K562 (cell line): ENCODE results near the gene TTC6. TPM values are rescaled to one million over a fixed set of nuclear protein-coding genes. Genes with fewer than 3 reads are reported as not detected.
A peak's percentile ranks its signal among the peaks of the same experiment; 100 is the strongest.

Experiments used
- ATAC-seq: fragments of 200-7000 bp; cut with Tn5 transposase; 3 replicates; pipeline ENCODE4 v1.9.1; 2020; ENCODE audit warnings: moderate library complexity
- BruUV-seq: library from RNA; stranded (reverse); fragments of 400-500 nt; replicated peaks from 2 replicates; lab custom pipeline; 2021; lab: Mats Ljungman, UMichigan
- CTCF ChIA-PET: fragments of 300-600 bp; formaldehyde crosslinking; extraction: SDS; loops from one replicate; lab custom pipeline; 2021; ENCODE audit warnings: low intra/inter-chr PET ratio; lab: Yijun Ruan, JAX
- POLR2A ChIA-PET: fragments of 300-600, 350-650 bp; sonication (Branson Sonifier 250); formaldehyde crosslinking; extraction: SDS; loops from one replicate; lab custom pipeline; 2021; ENCODE audit warnings: antibody characterized with exemption, inconsistent platforms; lab: Yijun Ruan, JAX
- DNase-seq, 4 experiments: peaks; one replicate each; pipeline versions ENCODE4 v3.0.0 to v3.0.0-alpha.2; 2011 to 2018; ENCODE audit warnings: low spot score in 3 of 4, mixed read lengths in 3 of 4; ENCODE audit errors: extremely low read depth in 1 of 4
- FAIRE-seq: peaks from 2 replicates; lab custom pipeline; 2011; peaks lifted over from hg19 to GRCh38; lab: Jason Lieb, UNC
- H2AFZ ChIP-seq: 2 replicates; pipeline ENCODE4 v1.6.0; 2011; ENCODE audit warnings: low read depth, low read length, control low read depth, inconsistent platforms
- H3K27ac ChIP-seq: fragments of 200-600 bp; 3 replicates; pipeline ENCODE4 v1.8.0; 2011; ENCODE audit warnings: low read depth, mild to moderate bottlenecking, control low read depth, inconsistent platforms, low read length, moderate library complexity, mixed read lengths; ENCODE audit errors: extremely low read depth
- H3K27me3 ChIP-seq, 2 experiments: fragments of 300-600 bp in 1 of 2; 2 replicates in 1 of 2; 3 replicates in 1 of 2; pipeline versions ENCODE4 v1.6.0 to v1.8.0; 2011; ENCODE audit warnings: inconsistent platforms in 2 of 2, low read length in 2 of 2, mild to moderate bottlenecking in 1 of 2, mixed read lengths in 1 of 2, moderate library complexity in 1 of 2; ENCODE audit not compliant: control insufficient read depth in 2 of 2, insufficient read depth in 2 of 2
- H3K36me3 ChIP-seq: fragments of 300-600 bp; 3 replicates; pipeline ENCODE4 v1.8.0; 2011; ENCODE audit warnings: mild to moderate bottlenecking, low read length, inconsistent platforms; ENCODE audit not compliant: control insufficient read depth, insufficient read depth
- H3K4me1 ChIP-seq, 2 experiments: fragments of 200-600 bp in 1 of 2; replicated peaks in 1 of 2; 2 replicates in 1 of 2; 3 replicates in 1 of 2; pipeline versions ENCODE4 v1.5.1 to v1.8.0; 2011; ENCODE audit warnings: inconsistent platforms in 2 of 2, low read length in 2 of 2, mild to moderate bottlenecking in 1 of 2, mixed read lengths in 1 of 2, moderate library complexity in 1 of 2; ENCODE audit not compliant: control insufficient read depth in 2 of 2, insufficient read depth in 2 of 2
- H3K4me2 ChIP-seq: 2 replicates; pipeline ENCODE4 v1.6.1; 2011; ENCODE audit warnings: low read length, control low read depth, inconsistent platforms, mixed read lengths; ENCODE audit not compliant: insufficient read depth
- H3K4me3 ChIP-seq: fragments of 200-600 bp; sonication (generic), shearing (Covaris generic); 2 replicates; pipeline ENCODE4 v1.5.1; 2016; ENCODE audit warnings: control low read depth, inconsistent platforms
- H3K79me2 ChIP-seq: fragments of 200-600 bp; 3 replicates; pipeline ENCODE4 v1.8.0; 2011; ENCODE audit warnings: low read length, inconsistent platforms; ENCODE audit not compliant: control insufficient read depth, insufficient read depth
- H3K9ac ChIP-seq, 2 experiments: 2 replicates each; pipeline versions ENCODE4 v1.6.0 to v1.6.1; 2011; ENCODE audit warnings: low read depth in 2 of 2, low read length in 2 of 2, control low read depth in 1 of 2, inconsistent platforms in 1 of 2, mild to moderate bottlenecking in 1 of 2, mixed read lengths in 1 of 2; ENCODE audit not compliant: insufficient read depth in 1 of 2
- H3K9me1 ChIP-seq: one replicate; pipeline ENCODE4 v1.6.0; 2011; ENCODE audit warnings: inconsistent platforms, mild to moderate bottlenecking, low read length, moderate library complexity; ENCODE audit not compliant: control insufficient read depth, insufficient read depth
- H3K9me3 ChIP-seq: replicated peaks from 2 replicates; pipeline ENCODE4 v1.5.1; 2011; ENCODE audit warnings: low read depth, low read length, inconsistent platforms; ENCODE audit not compliant: control insufficient read depth, insufficient read depth
- H4K20me1 ChIP-seq: replicated peaks from 2 replicates; pipeline ENCODE4 v1.6.1; 2011; ENCODE audit warnings: low read length, inconsistent platforms, mixed read lengths; ENCODE audit not compliant: control insufficient read depth, insufficient read depth
- SRSF3 ChIP-seq: fragments of 200-400 bp; formaldehyde crosslinking; IDR thresholded peaks from 2 replicates; pipeline ENCODE4 v1.6.1; 2016; ENCODE audit warnings: mild to moderate bottlenecking, low read length, moderate library complexity; ENCODE audit not compliant: insufficient read depth
- ZNF717 ChIP-seq: fragments of 250-450 bp; sonication (Bioruptor Pico); IDR thresholded peaks from 2 replicates; pipeline ENCODE4 v1.5.0; 2021
- ZSCAN32 ChIP-seq: fragments of 450-650 bp; formaldehyde crosslinking; IDR thresholded peaks from 2 replicates; pipeline ENCODE4 v1.4.0; 2020; ENCODE audit warnings: mild to moderate bottlenecking, moderate library complexity
- WGBS: fragments of 100-300 bp; shearing (Covaris generic); methylation state at CpG from one replicate; pipeline ENCODE4 v1.1.6; 2016; ENCODE audit warnings: low coverage, mixed read lengths; ENCODE audit not compliant: insufficient coverage; ENCODE audit errors: missing lambda C conversion rate; 5-methylcytosine and 5-hydroxymethylcytosine counted together
- in situ Hi-C: fragments of 300-500 bp; cut with MboI; formaldehyde crosslinking; loops from 4 replicates; pipeline ENCODE4 v1.15.0; 2018; ENCODE audit warnings: inconsistent platforms, mixed read lengths
- intact Hi-C: fragments of 100-400 bp; cut with micrococcal nuclease; formaldehyde crosslinking; loops from 2 replicates; pipeline ENCODE4 v1.14.2; 2022
- polyA plus RNA-seq, 8 experiments: library from polyadenylated mRNA; depleted of rRNA in 4 of 8; stranded (reverse) in 5 of 8; unstranded in 3 of 8; fragments of >200 nt; fragmentation: Nextera tagmentation in 2 of 8; fragmentation: Illumina TruSeq in 1 of 8; extraction: Ambion mirVana in 2 of 8; extraction: Trizol in 1 of 8; gene quantifications; 2 replicates each; pipeline versions ENCODE4 v1.2.1 to v1.2.3, GENCODE V29; 2011 to 2014; ENCODE audit warnings: inconsistent platforms in 1 of 8, missing spikeins in 1 of 8
- total RNA-seq, 7 experiments: library from RNA; depleted of rRNA in 6 of 7; stranded (reverse); fragments of >200 nt in 6 of 7; fragmentation: Illumina TruSeq in 2 of 7; extraction: Trizol in 2 of 7; gene quantifications; 2 replicates each; pipeline versions ENCODE4 v1.2.1 to v1.2.3, GENCODE V29; 2011 to 2021; ENCODE audit warnings: low replicate concordance in 1 of 7
- TF ChIP-seq, protein P1 (sequence below): fragments of 450-650 bp; IDR thresholded peaks from 2 replicates; pipeline ENCODE4 v1.6.1; 2017; ENCODE audit warnings: antibody characterized with exemption, mild to moderate bottlenecking

TTC6 gene
- total and polyA plus RNA-seq, 9 of the 15 experiments (the other 6 are each of a cell fraction or from before 2014, with no cell fraction given), result 0.04 to 0.23 (median 0.08) TPM; not detected in 5

DNA sequence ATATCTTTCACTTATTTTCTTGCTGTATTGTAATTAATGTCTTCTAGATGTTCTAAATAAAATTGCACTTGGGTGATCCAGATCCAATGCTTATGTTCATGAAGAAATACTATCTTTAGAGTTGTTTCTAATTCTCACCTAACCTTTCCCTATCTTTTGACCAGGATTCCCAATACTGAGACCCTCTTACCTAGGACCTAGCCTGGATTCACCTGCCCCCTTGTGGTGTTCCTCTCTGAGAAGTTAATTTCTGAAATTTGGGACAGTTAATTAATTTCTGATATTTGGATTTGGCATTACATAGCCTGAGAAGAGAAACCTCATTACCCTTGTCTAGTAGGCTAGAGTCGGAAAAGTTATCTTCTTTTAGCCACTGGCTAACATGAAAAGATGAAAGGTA lies 29.9 kb upstream of the TTC6 start:
- Histone ChIP-seq H4K20me1 (no peaks in the 10 kb centered on the region), H3K9me1 (no peaks in the 10 kb centered on the region), H3K4me3 (no peak overlapping the region), H3K27me3 (no peaks in the 10 kb centered on the region), H3K36me3 (no peaks in the 10 kb centered on the region), H3K79me2 (no peaks in the 10 kb centered on the region), H3K9ac (no peak overlapping the region), H2AFZ (no peak overlapping the region), H3K9me3 (no peaks in the 10 kb centered on the region), H3K4me1 (no peaks in the 10 kb centered on the region), H3K27ac (no peak overlapping the region), H3K4me2 (no peak overlapping the region)
- ChIA-PET CTCF (no interaction called here), POLR2A (no interaction called here)
- TF ChIP-seq ZNF717 (CRISPR knock-in tag), result no peak
- TF ChIP-seq, protein P1, sequence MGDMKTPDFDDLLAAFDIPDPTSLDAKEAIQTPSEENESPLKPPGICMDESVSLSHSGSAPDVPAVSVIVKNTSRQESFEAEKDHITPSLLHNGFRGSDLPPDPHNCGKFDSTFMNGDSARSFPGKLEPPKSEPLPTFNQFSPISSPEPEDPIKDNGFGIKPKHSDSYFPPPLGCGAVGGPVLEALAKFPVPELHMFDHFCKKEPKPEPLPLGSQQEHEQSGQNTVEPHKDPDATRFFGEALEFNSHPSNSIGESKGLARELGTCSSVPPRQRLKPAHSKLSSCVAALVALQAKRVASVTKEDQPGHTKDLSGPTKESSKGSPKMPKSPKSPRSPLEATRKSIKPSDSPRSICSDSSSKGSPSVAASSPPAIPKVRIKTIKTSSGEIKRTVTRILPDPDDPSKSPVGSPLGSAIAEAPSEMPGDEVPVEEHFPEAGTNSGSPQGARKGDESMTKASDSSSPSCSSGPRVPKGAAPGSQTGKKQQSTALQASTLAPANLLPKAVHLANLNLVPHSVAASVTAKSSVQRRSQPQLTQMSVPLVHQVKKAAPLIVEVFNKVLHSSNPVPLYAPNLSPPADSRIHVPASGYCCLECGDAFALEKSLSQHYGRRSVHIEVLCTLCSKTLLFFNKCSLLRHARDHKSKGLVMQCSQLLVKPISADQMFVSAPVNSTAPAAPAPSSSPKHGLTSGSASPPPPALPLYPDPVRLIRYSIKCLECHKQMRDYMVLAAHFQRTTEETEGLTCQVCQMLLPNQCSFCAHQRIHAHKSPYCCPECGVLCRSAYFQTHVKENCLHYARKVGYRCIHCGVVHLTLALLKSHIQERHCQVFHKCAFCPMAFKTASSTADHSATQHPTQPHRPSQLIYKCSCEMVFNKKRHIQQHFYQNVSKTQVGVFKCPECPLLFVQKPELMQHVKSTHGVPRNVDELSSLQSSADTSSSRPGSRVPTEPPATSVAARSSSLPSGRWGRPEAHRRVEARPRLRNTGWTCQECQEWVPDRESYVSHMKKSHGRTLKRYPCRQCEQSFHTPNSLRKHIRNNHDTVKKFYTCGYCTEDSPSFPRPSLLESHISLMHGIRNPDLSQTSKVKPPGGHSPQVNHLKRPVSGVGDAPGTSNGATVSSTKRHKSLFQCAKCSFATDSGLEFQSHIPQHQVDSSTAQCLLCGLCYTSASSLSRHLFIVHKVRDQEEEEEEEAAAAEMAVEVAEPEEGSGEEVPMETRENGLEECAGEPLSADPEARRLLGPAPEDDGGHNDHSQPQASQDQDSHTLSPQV, result no peak
- TF ChIP-seq ZSCAN32 (CRISPR knock-in tag), result no peak
- TF ChIP-seq SRSF3, result no peak
- ATAC-seq (no peak), FAIRE-seq (no peak), DNase-seq (peak in 1 of 4 experiments; percentile 2)
- WGBS, result 8% methylated on average over 1 of the region's 1 CpG
- no TSS peak for BruUV-seq
- intact Hi-C loops (no loop called here), in situ Hi-C loops (no loop called here)
